Caco-2 (cell line): Measurements from ENCODE around the gene MC3R. TPM values are rescaled to one million over a fixed set of nuclear protein-coding genes. Genes with fewer than 3 reads are reported as not detected.

Experiments
- BruUV-seq: library from RNA; stranded (reverse); fragments of 400-500 nt; replicated peaks from 2 replicates; lab custom pipeline; 2021; lab: Mats Ljungman, UMichigan
- CTCF ChIA-PET: fragments of 300-600 bp; sonication (Branson Sonifier 250); formaldehyde crosslinking; loops from one replicate; lab custom pipeline; 2022; ENCODE audit warnings: antibody characterized with exemption; lab: Charles Lee
- POLR2A ChIA-PET: fragments of 300-600 bp; sonication (Branson Sonifier 250); formaldehyde crosslinking; loops from one replicate; lab custom pipeline; 2022; ENCODE audit warnings: antibody characterized with exemption; lab: Charles Lee
- DNase-seq, 2 experiments: peaks; one replicate each; pipeline versions ENCODE4 v3.0.0 to v3.0.0-alpha.2; 2020 to 2022
- H3K27me3 ChIP-seq: replicated peaks from 2 replicates; pipeline ENCODE4 v1.6.0; 2011; ENCODE audit warnings: low read length; ENCODE audit not compliant: control insufficient read depth, insufficient read depth
- H3K36me3 ChIP-seq: 2 replicates; pipeline ENCODE4 v1.5.1; 2011; ENCODE audit warnings: low read length; ENCODE audit not compliant: control insufficient read depth, insufficient read depth
- H3K4me1 ChIP-seq: fragments of 250-450 bp; sonication (Bioruptor Pico); 2 replicates; pipeline ENCODE4 v1.5.1; 2020; ENCODE audit warnings: mild to moderate bottlenecking
- H3K4me3 ChIP-seq: 2 replicates; pipeline ENCODE4 v1.5.1; 2011; ENCODE audit warnings: low read depth, mild to moderate bottlenecking, control low read depth, low read length
- H3K9me3 ChIP-seq: fragments of 250-450 bp; sonication (Bioruptor Pico); 2 replicates; pipeline ENCODE4 v1.5.1; 2020; ENCODE audit warnings: mild to moderate bottlenecking, moderate library complexity
- H3K27ac Mint-ChIP-seq: one replicate; pipeline ENCODE4 v1.8.0; 2022; ENCODE audit warnings: mixed read lengths; ENCODE audit not compliant: unreplicated experiment
- H3K27me3 Mint-ChIP-seq: one replicate; pipeline ENCODE4 v1.8.0; 2022; ENCODE audit warnings: mixed read lengths; ENCODE audit not compliant: insufficient read depth, unreplicated experiment
- H3K36me3 Mint-ChIP-seq: one replicate; pipeline ENCODE4 v1.8.0; 2022; ENCODE audit warnings: mild to moderate bottlenecking, mixed read lengths; ENCODE audit not compliant: insufficient read depth, unreplicated experiment
- H3K4me1 Mint-ChIP-seq: one replicate; pipeline ENCODE4 v1.8.0; 2022; ENCODE audit warnings: low read depth, mixed read lengths; ENCODE audit not compliant: unreplicated experiment
- H3K4me3 Mint-ChIP-seq: one replicate; pipeline ENCODE4 v1.8.0; 2022; ENCODE audit warnings: mild to moderate bottlenecking, moderate library complexity, mixed read lengths; ENCODE audit not compliant: unreplicated experiment
- H3K9me3 Mint-ChIP-seq: one replicate; pipeline ENCODE4 v1.8.0; 2022; ENCODE audit warnings: mixed read lengths; ENCODE audit not compliant: unreplicated experiment
- CTCF ChIP-seq, 2 experiments: fragments of 200-600 bp in 1 of 2; IDR thresholded peaks; 1 replicate in 1 of 2; 2 replicates in 1 of 2; pipeline versions ENCODE4 v1.5.1 to v1.8.0; 2011 to 2022; ENCODE audit warnings: antibody characterized with exemption in 1 of 2, control low read depth in 1 of 2, inconsistent platforms in 1 of 2, low read depth in 1 of 2, low read length in 1 of 2, mild to moderate bottlenecking in 1 of 2, moderate library complexity in 1 of 2; ENCODE audit not compliant: insufficient read depth in 1 of 2, severe bottlenecking in 1 of 2, unreplicated experiment in 1 of 2
- intact Hi-C: fragments of 100-400 bp; cut with micrococcal nuclease; formaldehyde crosslinking; loops from one replicate; pipeline ENCODE4 v1.10.0; 2022; ENCODE audit not compliant: unreplicated experiment
- total RNA-seq: library from RNA; stranded (reverse); gene quantifications from 2 replicates; pipeline ENCODE4 v1.2.3, GENCODE V29; 2022

The MC3R gene
- total RNA-seq, 1 experiment from 2014 or later, result not detected

GRCh38 chr20:56222201-56222600 lies 26.3 kb upstream of the MC3R start:
- CTCF ChIA-PET, result no interaction called here
- Histone ChIP-seq H3K9me3 (peaks cover 11% of the 10 kb centered on the region), H3K4me1 (no peaks in the 10 kb centered on the region), H3K4me3 (no peak overlapping the region), H3K36me3 (no peaks in the 10 kb centered on the region), H3K27me3 (no peaks in the 10 kb centered on the region)
- Mint-ChIP-seq H3K4me3 (no peak overlapping the region), H3K27ac (no peak overlapping the region), H3K9me3 (peaks cover 40% of the 10 kb centered on the region), H3K4me1 (no peaks in the 10 kb centered on the region), H3K36me3 (no peaks in the 10 kb centered on the region), H3K27me3 (no peaks in the 10 kb centered on the region)
- POLR2A ChIA-PET, result no interaction called here
- intact Hi-C loops, result no loop called here
- BruUV-seq, result no TSS peak
- no peak for DNase-seq
- TF ChIP-seq CTCF (IDR thresholded peaks at IDR 0.05; ENCODE audit: insufficient read depth in 1 of 2, low read depth in 1 of 2, low read length in 1 of 2, severe bottlenecking in 1 of 2, unreplicated experiment in 1 of 2), result no peak

DNA sequence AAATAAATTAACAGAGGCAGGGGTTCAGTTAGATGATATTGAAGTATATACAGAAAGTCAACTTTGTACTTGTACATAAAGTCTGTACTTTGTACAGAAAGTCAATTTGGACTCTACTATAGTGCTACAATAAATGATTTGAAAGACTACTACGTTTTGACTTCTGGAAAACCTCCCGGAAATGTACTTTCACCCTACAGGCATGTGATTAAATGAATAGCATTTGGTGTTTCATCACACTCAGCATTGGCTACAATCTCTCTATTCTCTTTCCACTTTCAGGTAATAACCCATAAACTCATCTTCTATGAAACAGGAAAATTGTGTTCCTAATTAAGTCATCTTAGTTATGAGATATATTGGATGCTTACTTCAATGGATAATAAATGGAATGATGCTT lies 25.6 kb upstream of the MC3R start:
- no peaks in the 10 kb centered on the region for H3K4me1 ChIP-seq
- no peak overlapping the region for H3K27ac Mint-ChIP-seq
- no peaks in the 10 kb centered on the region for H3K4me1 Mint-ChIP-seq
- ChIA-PET CTCF (no interaction called here), POLR2A (no interaction called here)
- no TSS peak for BruUV-seq
- TF ChIP-seq CTCF (IDR thresholded peaks at IDR 0.05; ENCODE audit: insufficient read depth in 1 of 2, low read depth in 1 of 2, low read length in 1 of 2, severe bottlenecking in 1 of 2, unreplicated experiment in 1 of 2), result no peak
- intact Hi-C loops, result no loop called here
- no peaks in the 10 kb centered on the region for H3K36me3 ChIP-seq
- H3K36me3 Mint-ChIP-seq, result no peaks in the 10 kb centered on the region
- no peak for DNase-seq
- H3K9me3 Mint-ChIP-seq, result peaks cover 40% of the 10 kb centered on the region
- H3K4me3 ChIP-seq, result no peak overlapping the region
- no peak overlapping the region for H3K4me3 Mint-ChIP-seq
- no peaks in the 10 kb centered on the region for H3K27me3 Mint-ChIP-seq
- H3K27me3 ChIP-seq, result no peaks in the 10 kb centered on the region
- H3K9me3 ChIP-seq, result peaks cover 11% of the 10 kb centered on the region

GRCh38 chr20:56223352-56223751 lies 25.2 kb upstream of the MC3R start:
- Histone ChIP-seq H3K27me3 (no peaks in the 10 kb centered on the region), H3K4me1 (no peaks in the 10 kb centered on the region), H3K9me3 (peaks cover 11% of the 10 kb centered on the region), H3K4me3 (no peak overlapping the region), H3K36me3 (no peaks in the 10 kb centered on the region)
- DNase-seq, result no peak
- H3K27ac Mint-ChIP-seq, result no peak overlapping the region
- intact Hi-C loops, result no loop called here
- H3K4me3 Mint-ChIP-seq, result no peak overlapping the region
- H3K36me3 Mint-ChIP-seq, result no peaks in the 10 kb centered on the region
- POLR2A ChIA-PET, result no interaction called here
- H3K27me3 Mint-ChIP-seq, result no peaks in the 10 kb centered on the region
- peaks cover 40% of the 10 kb centered on the region for H3K9me3 Mint-ChIP-seq
- no peak for TF ChIP-seq CTCF (IDR thresholded peaks at IDR 0.05; ENCODE audit: insufficient read depth in 1 of 2, low read depth in 1 of 2, low read length in 1 of 2, severe bottlenecking in 1 of 2, unreplicated experiment in 1 of 2)
- CTCF ChIA-PET, result no interaction called here
- BruUV-seq, result no TSS peak
- no peaks in the 10 kb centered on the region for H3K4me1 Mint-ChIP-seq
